ENCODE results near the gene NELL1. TPM values are rescaled to one million over a fixed set of nuclear protein-coding genes. Genes with fewer than 3 reads are reported as not detected.

Gene NELL1
- total and polyA plus RNA-seq, 10 donors = 0.20 TPM; not detected in 9

DNA sequence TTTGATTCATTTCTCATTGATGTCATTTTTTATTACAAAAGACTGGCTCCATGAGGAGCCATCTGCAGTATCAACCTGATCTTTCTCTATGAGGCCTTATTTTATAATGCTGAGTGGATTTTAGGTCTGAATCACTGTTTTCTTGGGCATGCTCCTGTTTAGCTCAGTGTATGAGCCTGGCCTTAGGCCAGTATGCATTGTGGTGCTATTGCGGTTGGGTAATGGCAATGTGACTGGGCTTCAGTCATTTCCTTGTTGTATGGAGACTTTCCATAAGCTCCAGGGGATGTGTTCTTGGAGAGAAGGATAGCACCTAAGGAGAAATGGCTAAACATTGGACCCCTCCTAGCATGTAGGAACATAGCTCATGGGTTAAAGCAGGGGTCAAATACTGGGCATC is 293.2 kb downstream of the NELL1 start:
- H3K4me3 ChIP-seq = no peak overlapping the region
- H3K27me3 ChIP-seq (replicated peaks in 1 of 7) = no peaks in the 10 kb centered on the region
- TF ChIP-seq, protein P1, sequence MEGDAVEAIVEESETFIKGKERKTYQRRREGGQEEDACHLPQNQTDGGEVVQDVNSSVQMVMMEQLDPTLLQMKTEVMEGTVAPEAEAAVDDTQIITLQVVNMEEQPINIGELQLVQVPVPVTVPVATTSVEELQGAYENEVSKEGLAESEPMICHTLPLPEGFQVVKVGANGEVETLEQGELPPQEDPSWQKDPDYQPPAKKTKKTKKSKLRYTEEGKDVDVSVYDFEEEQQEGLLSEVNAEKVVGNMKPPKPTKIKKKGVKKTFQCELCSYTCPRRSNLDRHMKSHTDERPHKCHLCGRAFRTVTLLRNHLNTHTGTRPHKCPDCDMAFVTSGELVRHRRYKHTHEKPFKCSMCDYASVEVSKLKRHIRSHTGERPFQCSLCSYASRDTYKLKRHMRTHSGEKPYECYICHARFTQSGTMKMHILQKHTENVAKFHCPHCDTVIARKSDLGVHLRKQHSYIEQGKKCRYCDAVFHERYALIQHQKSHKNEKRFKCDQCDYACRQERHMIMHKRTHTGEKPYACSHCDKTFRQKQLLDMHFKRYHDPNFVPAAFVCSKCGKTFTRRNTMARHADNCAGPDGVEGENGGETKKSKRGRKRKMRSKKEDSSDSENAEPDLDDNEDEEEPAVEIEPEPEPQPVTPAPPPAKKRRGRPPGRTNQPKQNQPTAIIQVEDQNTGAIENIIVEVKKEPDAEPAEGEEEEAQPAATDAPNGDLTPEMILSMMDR (IDR thresholded peaks at IDR 0.05 in 8 of 11, conservative IDR thresholded peaks at IDR 0.05 in 3 of 11) = no peak
- TF ChIP-seq POLR2A (IDR thresholded peaks at IDR 0.05) (no peak), POLR2AphosphoS5 (IDR thresholded peaks at IDR 0.05) (no peak)
- H3K27ac ChIP-seq = no peak overlapping the region
- intact Hi-C loops (cut with DNase I; ENCODE audit: low total_unique reads) = no loop called here
- no peak for DNase-seq
- no peaks in the 10 kb centered on the region for H3K4me1 ChIP-seq
- 88 to 100% (median 96%) methylated on average over 1 of the region's 1 CpG for WGBS, 5 donors
- H3K9me3 ChIP-seq = no peaks in the 10 kb centered on the region
- H3K36me3 ChIP-seq = no peaks in the 10 kb centered on the region

DNA sequence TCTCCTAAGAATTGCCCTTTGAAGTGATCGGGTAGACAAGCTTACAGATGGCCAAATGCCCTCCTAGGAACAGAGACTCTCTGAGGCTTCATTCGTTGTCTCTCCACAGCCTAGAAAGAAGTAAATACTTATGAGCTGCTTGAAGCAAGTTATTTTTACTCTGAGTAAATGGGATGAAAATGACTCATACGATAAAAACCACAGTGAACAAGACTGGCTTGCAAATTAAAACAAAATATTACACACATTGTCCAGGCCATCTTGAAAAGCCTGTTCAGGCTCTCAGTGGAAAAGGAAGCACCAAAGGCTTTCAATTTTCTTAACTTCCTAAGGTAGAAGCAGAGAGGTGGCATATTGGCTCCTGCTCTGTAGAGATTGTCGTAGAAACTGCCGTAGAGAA is 294.2 kb downstream of the NELL1 start:
- Histone ChIP-seq H3K27ac (no peak overlapping the region), H3K4me1 (no peaks in the 10 kb centered on the region), H3K4me3 (no peak overlapping the region), H3K27me3 (replicated peaks in 1 of 7) (no peaks in the 10 kb centered on the region), H3K36me3 (no peaks in the 10 kb centered on the region), H3K9me3 (no peaks in the 10 kb centered on the region)
- WGBS, 5 donors = 79 to 93% (median 89%) methylated on average over 5 of the region's 5 CpGs
- intact Hi-C loops (cut with DNase I; ENCODE audit: low total_unique reads) = no loop called here
- TF ChIP-seq POLR2AphosphoS5 (IDR thresholded peaks at IDR 0.05) (no peak), POLR2A (IDR thresholded peaks at IDR 0.05) (no peak)
- TF ChIP-seq, protein P1 (IDR thresholded peaks at IDR 0.05 in 8 of 11, conservative IDR thresholded peaks at IDR 0.05 in 3 of 11) = no peak
- no peak for DNase-seq

DNA sequence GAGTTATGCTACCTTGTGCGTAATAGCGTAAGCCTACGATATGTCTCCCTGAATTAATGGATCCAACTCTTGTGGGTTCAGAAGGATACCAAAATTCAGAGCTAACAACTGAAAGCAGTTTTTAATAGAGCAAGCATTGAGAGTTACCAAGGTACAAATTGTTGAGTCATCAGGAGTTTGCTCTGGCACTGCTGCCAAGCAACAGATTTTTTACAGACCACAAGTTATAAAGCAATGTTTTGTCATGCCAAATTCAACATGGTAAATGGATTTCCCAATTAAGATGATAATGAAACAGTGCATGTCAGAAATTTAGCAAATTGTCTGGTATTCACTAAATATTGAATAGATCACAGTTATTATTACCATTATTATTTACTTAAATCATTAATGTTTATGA is 295.6 kb downstream of the NELL1 start:
- no peak overlapping the region for H3K4me3 ChIP-seq

DNA sequence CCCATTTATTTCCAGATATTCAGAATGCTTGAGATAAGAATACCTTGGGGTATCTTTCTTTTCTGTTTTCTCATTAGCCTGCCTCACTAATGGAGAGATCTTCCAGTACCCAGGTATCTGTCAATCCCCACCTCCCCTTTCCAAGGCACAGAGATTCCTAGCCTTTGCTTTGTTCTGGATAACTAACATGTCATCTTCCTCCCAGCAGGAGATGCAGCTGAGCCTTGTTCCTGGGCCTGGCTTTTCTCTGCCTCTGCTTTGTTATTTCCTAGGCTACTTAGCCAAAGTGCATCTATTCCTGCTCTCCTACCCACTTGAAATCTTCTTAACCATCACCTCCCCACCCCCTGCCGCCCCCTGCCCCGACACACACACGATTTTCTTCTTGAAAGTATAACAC is 297.1 kb downstream of the NELL1 start:
- Histone ChIP-seq H3K27ac (no peak overlapping the region), H3K9me3 (no peaks in the 10 kb centered on the region), H3K4me3 (no peak overlapping the region), H3K27me3 (replicated peaks in 1 of 7) (no peaks in the 10 kb centered on the region), H3K4me1 (no peaks in the 10 kb centered on the region), H3K36me3 (no peaks in the 10 kb centered on the region)
- intact Hi-C loops (cut with DNase I; ENCODE audit: low total_unique reads) = no loop called here
- 59 to 69% (median 63%) methylated on average over 3 of the region's 3 CpGs for WGBS, 5 donors
- no peak for DNase-seq
- TF ChIP-seq POLR2AphosphoS5 (IDR thresholded peaks at IDR 0.05) (no peak), POLR2A (IDR thresholded peaks at IDR 0.05) (no peak)
- TF ChIP-seq, protein P1 (IDR thresholded peaks at IDR 0.05 in 8 of 11, conservative IDR thresholded peaks at IDR 0.05 in 3 of 11) = no peak

More for the DNA sequence above, 295.6 kb downstream of the NELL1 start:
- Histone ChIP-seq H3K4me1 (no peaks in the 10 kb centered on the region), H3K27ac (no peak overlapping the region), H3K9me3 (no peaks in the 10 kb centered on the region), H3K36me3 (no peaks in the 10 kb centered on the region), H3K27me3 (replicated peaks in 1 of 7) (no peaks in the 10 kb centered on the region)
- WGBS, 5 donors = 89 to 97% (median 96%) methylated on average over 3 of the region's 3 CpGs
- no peak for DNase-seq
- no peak for TF ChIP-seq POLR2AphosphoS5 (IDR thresholded peaks at IDR 0.05)
- TF ChIP-seq, protein P1 (IDR thresholded peaks at IDR 0.05 in 8 of 11, conservative IDR thresholded peaks at IDR 0.05 in 3 of 11) = no peak
- intact Hi-C loops (cut with DNase I; ENCODE audit: low total_unique reads) = no loop called here

Data from spleen (tissue), 11 donors.